DMS53 treated with DMSO at 0.1 percent for 48 hours (cell line): Measurements from ENCODE around the gene IFNGR2.

Source experiments
- DNase-seq: peaks from one replicate; lab custom pipeline; 2025; ENCODE audit not compliant: unreplicated experiment; lab: John Stamatoyannopoulos, UW

IFNGR2 gene

GRCh38 chr21:33480481-33481103, 77.4 kb downstream of the IFNGR2 start:
- DNase-seq, result no peak

- DNase-seq, result no peak
Measured at GRCh38 chr21:33481314-33481943, 78.2 kb downstream of the IFNGR2 start.
